Mesenchymal stem cell (in vitro differentiated cells and primary cell): Measurements from ENCODE around the gene TMEM185A. TPM values are rescaled to one million over a fixed set of nuclear protein-coding genes. Genes with fewer than 3 reads are reported as not detected.
A peak's percentile ranks its signal among the peaks of the same experiment; 100 is the strongest.
"Not testable (repeated sequence)": the region's sequence is repeated elsewhere in the genome, so short reads cannot be mapped to it uniquely, and the experiment has no call there.

ENCODE experiments used
- DNase-seq: peaks from one replicate; pipeline ENCODE4 v3.0.0-alpha.2; 2013
- H2AFZ ChIP-seq: one replicate; pipeline ENCODE4 v1.6.1; 2013; ENCODE audit warnings: low read depth, mild to moderate bottlenecking, control low read depth, inconsistent platforms, low read length, moderate library complexity
- H2AK5ac ChIP-seq: 2 replicates; pipeline ENCODE4 v1.6.1; 2013; ENCODE audit warnings: low read length, moderate library complexity, mild to moderate bottlenecking, inconsistent platforms; ENCODE audit not compliant: severe bottlenecking
- H2BK120ac ChIP-seq: one replicate; pipeline ENCODE4 v1.6.1; 2013; ENCODE audit warnings: low read depth, mild to moderate bottlenecking, inconsistent platforms, low read length, moderate library complexity
- H2BK12ac ChIP-seq, 2 experiments: one replicate each; pipeline ENCODE4 v1.6.1; 2013; ENCODE audit warnings: inconsistent platforms in 2 of 2, low read length in 2 of 2, mild to moderate bottlenecking in 2 of 2, moderate library complexity in 2 of 2, control low read depth in 1 of 2
- H2BK15ac ChIP-seq: one replicate; pipeline ENCODE4 v1.6.1; 2013; ENCODE audit warnings: mild to moderate bottlenecking, low read depth, inconsistent platforms; ENCODE audit not compliant: poor library complexity, severe bottlenecking
- H2BK5ac ChIP-seq: 2 replicates; pipeline ENCODE4 v1.6.1; 2013; ENCODE audit warnings: low read depth, mild to moderate bottlenecking, low read length, control low read depth, inconsistent platforms; ENCODE audit not compliant: poor library complexity, severe bottlenecking
- H3K14ac ChIP-seq, 2 experiments: one replicate each; pipeline ENCODE4 v1.6.1; 2013; ENCODE audit warnings: inconsistent platforms in 2 of 2, low read length in 2 of 2, control low read depth in 1 of 2, mild to moderate bottlenecking in 1 of 2, moderate library complexity in 1 of 2
- H3K18ac ChIP-seq, 2 experiments: one replicate each; pipeline ENCODE4 v1.6.1; 2013; ENCODE audit warnings: inconsistent platforms in 2 of 2, low read length in 2 of 2, control low read depth in 1 of 2, low read depth in 1 of 2, mild to moderate bottlenecking in 1 of 2
- H3K23ac ChIP-seq, 2 experiments: one replicate each; pipeline ENCODE4 v1.6.1; 2013; ENCODE audit warnings: inconsistent platforms in 2 of 2, low read length in 2 of 2, mild to moderate bottlenecking in 2 of 2, moderate library complexity in 2 of 2, control low read depth in 1 of 2
- H3K27ac ChIP-seq: 2 replicates; pipeline ENCODE4 v1.5.1; 2013; ENCODE audit warnings: mild to moderate bottlenecking, moderate library complexity, low read length, control low read depth, inconsistent platforms; ENCODE audit not compliant: poor library complexity, severe bottlenecking
- H3K27me3 ChIP-seq, 2 experiments: 2 replicates each; pipeline versions ENCODE4 v1.6.1 to v1.7.0; 2013; ENCODE audit warnings: low read length in 2 of 2, mild to moderate bottlenecking in 2 of 2, moderate library complexity in 2 of 2, control low read depth in 1 of 2, inconsistent platforms in 1 of 2; ENCODE audit not compliant: control insufficient read depth in 1 of 2, insufficient read depth in 1 of 2
- H3K36me3 ChIP-seq, 2 experiments: 2 replicates each; pipeline versions ENCODE4 v1.6.1 to v1.7.0; 2013; ENCODE audit warnings: low read length in 2 of 2, control low read depth in 1 of 2, inconsistent platforms in 1 of 2, low read depth in 1 of 2, mild to moderate bottlenecking in 1 of 2; ENCODE audit not compliant: insufficient read depth in 2 of 2, control insufficient read depth in 1 of 2
- H3K4ac ChIP-seq, 2 experiments: one replicate each; pipeline ENCODE4 v1.6.1; 2013; ENCODE audit warnings: inconsistent platforms in 2 of 2, low read length in 2 of 2, mild to moderate bottlenecking in 2 of 2, moderate library complexity in 2 of 2, control low read depth in 1 of 2, low read depth in 1 of 2
- H3K4me1 ChIP-seq: 2 replicates; pipeline ENCODE4 v1.6.1; 2013; ENCODE audit warnings: low read depth, low read length, control low read depth; ENCODE audit not compliant: control insufficient read depth, insufficient read depth
- H3K4me2 ChIP-seq: 2 replicates; pipeline ENCODE4 v1.6.1; 2013; ENCODE audit warnings: low read length, mild to moderate bottlenecking, inconsistent platforms; ENCODE audit not compliant: poor library complexity, severe bottlenecking
- H3K4me3 ChIP-seq, 2 experiments: 2 replicates each; pipeline versions ENCODE4 v1.5.1 to v1.7.0; 2013; ENCODE audit warnings: low read length in 2 of 2, mild to moderate bottlenecking in 2 of 2, control low read depth in 1 of 2, low read depth in 1 of 2; ENCODE audit not compliant: insufficient read depth in 1 of 2
- H3K79me1 ChIP-seq: replicated peaks from 2 replicates; pipeline ENCODE4 v1.6.1; 2013; ENCODE audit warnings: mild to moderate bottlenecking, control low read depth, low read length, inconsistent platforms; ENCODE audit not compliant: poor library complexity, severe bottlenecking
- H3K9ac ChIP-seq: 2 replicates; pipeline ENCODE4 v1.7.0; 2013; ENCODE audit warnings: mild to moderate bottlenecking, low read length, moderate library complexity
- H3K9me3 ChIP-seq: 2 replicates; pipeline ENCODE4 v1.7.0; 2013; ENCODE audit warnings: mild to moderate bottlenecking, low read length; ENCODE audit not compliant: control insufficient read depth
- H4K8ac ChIP-seq: one replicate; pipeline ENCODE4 v1.6.1; 2013; ENCODE audit warnings: inconsistent platforms, mild to moderate bottlenecking, low read length, moderate library complexity
- H4K91ac ChIP-seq: one replicate; pipeline ENCODE4 v1.6.1; 2013; ENCODE audit warnings: mild to moderate bottlenecking, low read length, inconsistent platforms
- WGBS: methylation state at CpG from one replicate; pipeline ENCODE4 v1.1.7; 2013; ENCODE audit warnings: mixed read lengths; 5-methylcytosine and 5-hydroxymethylcytosine counted together
- polyA plus RNA-seq, 2 experiments: library from polyadenylated mRNA; stranded (reverse); fragments of 200-250 nt; gene quantifications; one replicate each; pipeline ENCODE4 v1.2.3, GENCODE V29; 2013

Gene TMEM185A
- 24.6 TPM for polyA plus RNA-seq (2013, experiment 1 of 2)
- polyA plus RNA-seq (2013, experiment 2 of 2), result 26.4 TPM

DNA sequence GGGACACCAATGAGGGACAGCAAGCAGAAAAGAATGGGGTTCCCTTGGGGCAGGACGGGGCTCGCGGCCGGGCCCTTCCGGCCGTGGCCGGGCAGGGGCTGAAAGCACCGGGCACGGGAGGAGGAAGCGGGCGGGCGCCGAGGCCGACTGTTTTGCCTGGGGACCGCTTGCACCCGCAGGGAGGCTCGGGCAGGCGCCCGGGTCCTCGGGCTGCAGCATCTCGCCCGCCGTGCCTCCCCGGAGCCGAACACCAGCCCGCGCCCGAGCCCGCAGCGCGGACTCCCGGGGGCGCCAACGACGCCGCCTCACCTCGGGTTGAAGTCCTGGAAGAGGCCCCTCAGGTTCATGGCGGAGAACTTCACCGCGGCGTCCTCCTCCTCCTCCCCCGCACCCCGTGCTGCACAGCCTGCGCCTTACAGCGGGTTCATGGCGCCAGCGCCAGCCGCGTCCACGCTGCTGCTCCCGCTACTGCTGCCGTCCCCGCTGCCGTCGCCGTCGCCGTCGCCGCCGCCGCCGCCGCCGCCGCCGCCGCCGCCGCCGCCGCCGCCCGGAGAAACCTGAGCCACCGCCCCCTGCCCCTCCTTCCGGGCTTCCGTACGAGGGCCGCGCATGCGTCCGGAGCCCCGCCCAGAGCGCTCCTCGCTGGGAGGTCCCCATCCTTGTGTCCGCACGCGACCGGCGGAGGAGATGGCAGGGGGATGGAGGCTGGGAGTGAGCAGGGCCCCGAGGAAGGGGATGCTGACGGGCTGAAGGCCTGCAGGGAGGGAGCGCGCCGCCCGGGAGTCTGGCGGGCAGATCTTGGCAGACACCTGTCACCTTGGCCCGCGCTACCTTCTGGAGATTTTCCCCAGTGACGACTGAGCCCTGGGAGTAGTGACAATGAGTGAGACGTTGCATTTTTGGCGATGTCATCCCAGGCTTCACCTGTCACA, at the start of gene TMEM185A:
Gene TMEM185A (minus strand): TSS at position 559 of the 932 bp plus-strand sequence. CDS start 212 bp downstream, at position 347.
- H3K4me3 ChIP-seq, result peak within 1 kb of the TSS; percentile 86 to 92
- H3K9ac ChIP-seq, result peak within 1 kb of the TSS; percentile 85
- peaks cover 1% of the 10 kb centered on the region for H3K9me3 ChIP-seq
- peaks cover 3% of the 10 kb centered on the region for H3K79me1 ChIP-seq
- no peak within 1 kb of the TSS for H2BK15ac ChIP-seq
- peak within 1 kb of the TSS; percentile 19 for H2BK120ac ChIP-seq
- no peak within 1 kb of the TSS for H2BK12ac ChIP-seq
- H3K27me3 ChIP-seq, result peaks cover 0 to 44% of the 10 kb centered on the region in 2 experiments
- peak; percentile 64 for DNase-seq
- peak within 1 kb of the TSS; percentile 75 for H3K4me2 ChIP-seq
- peaks cover 7% of the 10 kb centered on the region for H3K4me1 ChIP-seq
- no peak within 1 kb of the TSS for H2BK5ac ChIP-seq
- peak within 1 kb of the TSS; percentile 83 to 91 for H3K18ac ChIP-seq
- peak within 1 kb of the TSS; percentile 77 for H2AFZ ChIP-seq
- peak within 1 kb of the TSS; percentile 75 for H4K91ac ChIP-seq
- under 1% methylated on average over 20 of the region's 102 CpGs for whole genome bisulfite sequencing
- no peak within 1 kb of the TSS for H2AK5ac ChIP-seq
- H3K4ac ChIP-seq, result peak within 1 kb of the TSS; percentile 51 to 95
- no peaks in the 10 kb centered on the region for H3K36me3 ChIP-seq
- peak within 1 kb of the TSS in 1 of 2 experiments; percentile 80 for H3K23ac ChIP-seq
- peak within 1 kb of the TSS; percentile 64 for H4K8ac ChIP-seq
- H3K14ac ChIP-seq, result peak within 1 kb of the TSS in 1 of 2 experiments; percentile 79
- H3K27ac ChIP-seq, result peak within 1 kb of the TSS; percentile 54

DNA sequence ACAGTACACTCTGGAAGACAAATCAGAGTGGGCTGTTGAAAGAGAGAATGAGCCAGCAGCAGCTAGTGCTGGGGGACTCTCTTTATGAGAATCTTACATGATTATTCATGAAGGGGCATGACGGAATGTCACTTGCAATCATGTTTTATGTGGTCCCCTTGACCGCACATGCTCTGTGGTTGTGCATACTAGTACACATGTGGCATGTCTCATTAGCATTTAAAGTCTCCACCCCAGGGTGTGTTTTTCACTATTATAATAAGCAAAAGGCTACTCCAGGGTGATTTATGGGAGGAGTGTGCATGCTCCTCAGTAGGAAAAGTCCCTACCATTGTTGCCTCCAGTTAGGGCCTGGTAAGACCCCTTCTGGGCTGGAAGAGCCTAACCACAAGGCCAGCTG, 49.6 kb upstream of the TMEM185A start:
- no peak overlapping the region for H3K18ac ChIP-seq
- H2BK120ac ChIP-seq, result no peak overlapping the region
- H3K4me3 ChIP-seq, result no peak overlapping the region
- H3K4me2 ChIP-seq, result no peak overlapping the region
- no peaks in the 10 kb centered on the region for H3K9me3 ChIP-seq
- no peaks in the 10 kb centered on the region for H3K4me1 ChIP-seq
- H2BK12ac ChIP-seq, result no peak overlapping the region
- H3K79me1 ChIP-seq, result no peaks in the 10 kb centered on the region
- H3K14ac ChIP-seq, result no peak overlapping the region
- H3K27ac ChIP-seq, result no peak overlapping the region
- no CpG with 5 or more reads among the region's 2 CpGs for WGBS
- H3K36me3 ChIP-seq, result no peaks in the 10 kb centered on the region
- no peak overlapping the region for H2AK5ac ChIP-seq
- no peak overlapping the region for H2BK5ac ChIP-seq
- no peak overlapping the region for H4K8ac ChIP-seq
- DNase-seq, result no peak
- H2AFZ ChIP-seq, result no peak overlapping the region
- no peak overlapping the region for H3K4ac ChIP-seq
- H4K91ac ChIP-seq, result no peak overlapping the region
- no peak overlapping the region for H3K23ac ChIP-seq
- H2BK15ac ChIP-seq, result no peak overlapping the region
- peaks cover 0 to 3% of the 10 kb centered on the region in 2 experiments for H3K27me3 ChIP-seq
- H3K9ac ChIP-seq, result no peak overlapping the region

DNA sequence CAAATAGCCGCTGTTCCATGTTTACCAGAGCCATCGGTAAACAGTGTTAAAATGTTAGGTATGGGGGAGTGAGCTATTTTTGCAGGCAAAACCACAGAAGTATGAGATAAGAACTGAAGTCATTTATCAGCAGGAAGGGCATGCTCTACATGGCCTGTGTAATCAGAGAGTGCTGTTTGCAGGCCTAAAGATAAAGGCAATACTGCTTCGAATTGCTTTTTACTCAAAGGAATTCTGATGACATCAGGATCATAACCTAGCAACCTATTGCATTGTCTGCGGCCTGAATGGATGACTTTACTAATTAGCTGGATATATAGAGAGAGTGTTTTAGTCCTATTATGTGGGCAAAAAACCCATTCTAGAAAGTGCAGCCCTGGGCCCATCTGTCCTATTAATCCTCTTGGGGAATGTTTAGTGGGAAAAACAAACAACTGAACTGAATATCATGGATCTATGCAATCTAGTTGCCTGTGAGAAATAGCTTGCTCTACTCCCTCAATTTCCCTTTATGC, 47.6 kb upstream of the TMEM185A start:
- H3K27me3 ChIP-seq, H3K9me3 ChIP-seq, H2BK12ac ChIP-seq, H3K14ac ChIP-seq, H3K18ac ChIP-seq, H4K91ac ChIP-seq, DNase-seq, H2BK15ac ChIP-seq, H2AK5ac ChIP-seq, H2BK120ac ChIP-seq, H4K8ac ChIP-seq, H3K9ac ChIP-seq, H3K4ac ChIP-seq, H3K23ac ChIP-seq, H3K4me1 ChIP-seq, H3K4me3 ChIP-seq, H2AFZ ChIP-seq, H3K79me1 ChIP-seq, H3K4me2 ChIP-seq, H3K27ac ChIP-seq, H3K36me3 ChIP-seq, H2BK5ac ChIP-seq: not testable (repeated sequence)
- no CpG with 5 or more reads among the region's 4 CpGs for WGBS

DNA sequence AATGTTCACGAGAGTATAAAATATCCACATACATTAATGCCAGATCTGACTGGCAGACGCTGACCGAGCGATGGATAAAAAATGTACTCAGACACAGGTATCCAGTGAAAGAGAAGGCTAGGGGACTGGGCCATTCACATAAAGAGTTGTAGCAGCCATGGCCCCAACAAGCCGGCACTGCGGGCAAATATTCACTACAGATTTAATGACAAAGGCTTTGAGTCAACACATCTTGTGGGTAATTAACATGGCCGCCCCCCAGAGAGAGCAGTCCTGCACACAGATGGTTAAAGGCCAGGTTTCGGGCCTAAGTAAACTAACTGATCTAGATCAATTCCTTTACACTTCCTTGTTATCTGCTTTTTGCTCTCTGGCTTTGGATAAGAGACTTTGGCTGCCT, 44.0 kb upstream of the TMEM185A start:
- not testable (repeated sequence) for H2AFZ ChIP-seq, H3K4me3 ChIP-seq, DNase-seq, H4K91ac ChIP-seq, H3K9ac ChIP-seq, H3K14ac ChIP-seq, H2BK5ac ChIP-seq, H3K27me3 ChIP-seq, H3K4me2 ChIP-seq, H3K23ac ChIP-seq, H3K36me3 ChIP-seq, H2BK12ac ChIP-seq, H3K9me3 ChIP-seq, H2BK15ac ChIP-seq, H2AK5ac ChIP-seq, H3K79me1 ChIP-seq, H4K8ac ChIP-seq, H2BK120ac ChIP-seq, H3K18ac ChIP-seq, H3K4ac ChIP-seq, H3K4me1 ChIP-seq, H3K27ac ChIP-seq
- no CpG with 5 or more reads among the region's 8 CpGs for WGBS
